8988T (cell line): Measurements from ENCODE around the gene CLRN1.

Experiments used
- DNase-seq: peaks from one replicate; pipeline ENCODE4 v3.0.0; 2011

The CLRN1 gene

GRCh38 chr3:150975086-150975991, 2.8 kb upstream of the CLRN1 start:
- DNase-seq, result no peak

GRCh38 chr3:150970665-150971324, 1.7 kb downstream of the CLRN1 start:
- no peak for DNase-seq

- DNase-seq, result no peak
Measured at GRCh38 chr3:150968341-150969035, 4.0 kb downstream of the CLRN1 start.

GRCh38 chr3:150965436-150965835, 7.1 kb downstream of the CLRN1 start:
- DNase-seq, result no peak

- DNase-seq, result no peak
Measured at GRCh38 chr3:150961949-150962348, 10.6 kb downstream of the CLRN1 start.

GRCh38 chr3:150960708-150961684, 11.5 kb downstream of the CLRN1 start:
- DNase-seq, result no peak

- DNase-seq, result no peak
Measured at GRCh38 chr3:150958683-150959082, 13.8 kb downstream of the CLRN1 start.

GRCh38 chr3:150956376-150956775, 16.2 kb downstream of the CLRN1 start:
- DNase-seq, result no peak

- DNase-seq, result no peak
Measured at GRCh38 chr3:150951923-150952322, 20.6 kb downstream of the CLRN1 start.

- DNase-seq, result no peak
Measured at GRCh38 chr3:150945226-150946032, 27.1 kb downstream of the CLRN1 start.

GRCh38 chr3:150942221-150942620, 30.3 kb downstream of the CLRN1 start:
- DNase-seq, result no peak

GRCh38 chr3:150936693-150937092, 35.8 kb downstream of the CLRN1 start:
- DNase-seq, result no peak

- DNase-seq, result no peak
Measured at GRCh38 chr3:150933473-150933995, 39.0 kb downstream of the CLRN1 start.

GRCh38 chr3:150931745-150932144, 40.8 kb downstream of the CLRN1 start:
- no peak for DNase-seq

GRCh38 chr3:150930839-150931238, 41.7 kb downstream of the CLRN1 start:
- DNase-seq, result no peak

- DNase-seq, result no peak
Measured at GRCh38 chr3:150928234-150928633, 44.3 kb downstream of the CLRN1 start.

GRCh38 chr3:150926328-150926727, 46.2 kb downstream of the CLRN1 start:
- no peak for DNase-seq

- peak; percentile 53 for DNase-seq
Measured at GRCh38 chr3:150925751-150926201, 46.8 kb downstream of the CLRN1 start.

- DNase-seq, result no peak
Measured at GRCh38 chr3:150922611-150923010, 49.9 kb downstream of the CLRN1 start.

GRCh38 chr3:150921209-150921608, 51.3 kb downstream of the CLRN1 start:
- no peak for DNase-seq

- DNase-seq, result no peak
Measured at GRCh38 chr3:150920236-150920635, 52.3 kb downstream of the CLRN1 start.
